ENCODE measurements around the gene MED12L. TPM values are rescaled to one million over a fixed set of nuclear protein-coding genes. Genes with fewer than 3 reads are reported as not detected.
A peak's percentile ranks its signal among the peaks of the same experiment; 100 is the strongest.

The MED12L gene
- total RNA-seq, 6 experiments from 2014 or later = 0.05 to 0.64 (median 0.13) TPM; not detected in 1

GRCh38 chr3:151084893-151085226, 604 bp upstream of the MED12L start:
- peaks cover 32% of the 10 kb centered on the region for H3K27me3 Mint-ChIP-seq (ENCODE audit: insufficient read depth)
- peak overlapping the region; percentile 54 for H3K4me3 Mint-ChIP-seq
- H3K36me3 Mint-ChIP-seq (ENCODE audit: low read depth) = no peaks in the 10 kb centered on the region
- DNase-seq = no peak
- TF ChIP-seq CTCF (IDR thresholded peaks at IDR 0.05) = no peak
- no peak overlapping the region for H3K27ac Mint-ChIP-seq
- no peaks in the 10 kb centered on the region for H3K9me3 Mint-ChIP-seq
- H3K4me1 Mint-ChIP-seq (ENCODE audit: low read depth) = peaks cover 10% of the 10 kb centered on the region

GRCh38 chr3:151085889-151086483, 522 bp downstream of the MED12L start:
- Mint-ChIP-seq H3K27ac (no peak overlapping the region), H3K4me3 (peak overlapping the region; percentile 88; the same call in 1 of the 2 replicates), H3K4me1 (ENCODE audit: low read depth) (peaks cover 10% of the 10 kb centered on the region), H3K9me3 (no peaks in the 10 kb centered on the region), H3K27me3 (ENCODE audit: insufficient read depth) (peaks cover 31% of the 10 kb centered on the region), H3K36me3 (ENCODE audit: low read depth) (no peaks in the 10 kb centered on the region)
- no peak for DNase-seq
- TF ChIP-seq CTCF (IDR thresholded peaks at IDR 0.05) = no peak

- peak; percentile 89 for DNase-seq
- no peaks in the 10 kb centered on the region for H3K9me3 Mint-ChIP-seq
- peak; percentile 66 for TF ChIP-seq CTCF (IDR thresholded peaks at IDR 0.05)
- H3K4me3 Mint-ChIP-seq = peak overlapping the region; percentile 88
- peaks cover 10% of the 10 kb centered on the region for H3K4me1 Mint-ChIP-seq (ENCODE audit: low read depth)
- H3K36me3 Mint-ChIP-seq (ENCODE audit: low read depth) = no peaks in the 10 kb centered on the region
- H3K27ac Mint-ChIP-seq = no peak overlapping the region
- peaks cover 27% of the 10 kb centered on the region for H3K27me3 Mint-ChIP-seq (ENCODE audit: insufficient read depth)
Observed at GRCh38 chr3:151086484-151087456, 1.3 kb downstream of the MED12L start.

GRCh38 chr3:151087648-151088047, 2.2 kb downstream of the MED12L start:
- H3K4me3 Mint-ChIP-seq = peak overlapping the region; percentile 81
- H3K27me3 Mint-ChIP-seq (ENCODE audit: insufficient read depth) = peaks cover 27% of the 10 kb centered on the region
- no peak for DNase-seq
- peaks cover 10% of the 10 kb centered on the region for H3K4me1 Mint-ChIP-seq (ENCODE audit: low read depth)
- TF ChIP-seq CTCF (IDR thresholded peaks at IDR 0.05) = no peak
- H3K9me3 Mint-ChIP-seq = no peaks in the 10 kb centered on the region
- no peak overlapping the region for H3K27ac Mint-ChIP-seq
- no peaks in the 10 kb centered on the region for H3K36me3 Mint-ChIP-seq (ENCODE audit: low read depth)

GRCh38 chr3:151091685-151092345, 6.4 kb downstream of the MED12L start:
- H3K4me1 Mint-ChIP-seq (ENCODE audit: low read depth) = peaks cover 7% of the 10 kb centered on the region
- DNase-seq = peak; percentile 19
- no peak overlapping the region for H3K4me3 Mint-ChIP-seq
- H3K27ac Mint-ChIP-seq = no peak overlapping the region
- H3K36me3 Mint-ChIP-seq (ENCODE audit: low read depth) = no peaks in the 10 kb centered on the region
- H3K27me3 Mint-ChIP-seq (ENCODE audit: insufficient read depth) = peaks cover 10% of the 10 kb centered on the region
- no peak for TF ChIP-seq CTCF (IDR thresholded peaks at IDR 0.05)
- no peaks in the 10 kb centered on the region for H3K9me3 Mint-ChIP-seq
